GM19438 (cell line): ENCODE results near the gene PEX26.
"Not testable (repeated sequence)": the region's sequence is repeated elsewhere in the genome, so short reads cannot be mapped to it uniquely, and the experiment has no call there.

ENCODE experiments used
- ATAC-seq: cut with Tn5 transposase; IDR thresholded peaks from one replicate; pipeline ENCODE4 v1.9.1; 2021; ENCODE audit warnings: low read depth; ENCODE audit not compliant: unreplicated experiment

The PEX26 gene

DNA sequence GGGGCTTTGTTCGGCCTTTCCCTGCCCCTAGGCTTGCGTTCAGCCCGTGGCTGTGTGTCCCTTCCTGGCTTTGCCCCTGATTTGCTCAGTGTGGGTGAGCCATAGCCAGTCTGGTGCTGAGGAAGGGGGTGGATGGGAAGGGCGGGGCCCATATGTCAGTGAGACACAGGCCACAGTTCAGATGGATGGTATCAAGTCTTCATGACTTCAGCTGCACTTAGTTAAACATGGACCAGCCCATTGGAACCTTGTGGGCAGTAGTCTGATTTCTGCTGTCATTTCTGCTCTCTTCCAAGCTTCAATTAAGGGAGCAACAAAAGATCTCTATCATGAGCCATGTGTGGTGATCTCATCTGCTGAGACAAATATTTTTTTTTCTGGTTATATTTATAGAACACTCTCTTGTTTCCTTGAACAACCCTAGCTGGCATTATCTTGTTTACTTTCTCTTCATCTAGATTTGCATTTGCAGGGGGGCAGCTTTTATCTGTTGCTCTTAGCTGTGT is 21.6 kb upstream of the PEX26 start:
- ATAC-seq: no peak

DNA sequence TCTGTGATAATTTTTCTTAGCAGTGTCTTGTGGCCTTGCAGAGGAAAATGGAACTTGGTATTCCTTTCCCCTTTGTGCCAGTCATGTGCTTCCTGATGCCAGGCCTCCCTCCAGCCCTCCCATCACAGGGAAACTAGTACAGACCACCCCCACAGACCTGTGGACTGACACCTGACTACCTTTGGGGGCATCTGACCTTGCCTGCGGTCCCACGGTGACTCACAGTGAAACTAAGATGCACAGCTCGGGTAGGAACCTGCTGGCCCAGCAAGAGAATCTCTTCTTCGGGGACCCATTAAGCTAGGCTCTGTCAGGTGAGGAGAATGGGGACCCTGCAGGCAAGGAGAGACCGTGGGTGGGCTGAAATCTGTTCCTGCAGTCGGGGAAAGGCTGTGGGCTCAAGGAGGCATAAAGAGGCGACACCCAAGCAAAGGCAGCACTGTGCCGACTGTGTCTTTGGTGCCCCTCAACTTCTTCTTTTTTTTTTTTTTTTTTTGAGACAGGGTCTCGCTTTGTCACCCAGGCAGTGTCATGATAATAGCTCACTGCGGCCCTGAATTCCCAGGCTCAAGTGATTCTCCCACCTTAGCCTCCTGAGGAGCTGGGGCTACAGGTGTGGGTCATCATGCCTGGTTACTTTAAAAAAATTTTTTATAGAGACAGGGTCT is 20.8 kb upstream of the PEX26 start:
- ATAC-seq: peak; percentile 61

DNA sequence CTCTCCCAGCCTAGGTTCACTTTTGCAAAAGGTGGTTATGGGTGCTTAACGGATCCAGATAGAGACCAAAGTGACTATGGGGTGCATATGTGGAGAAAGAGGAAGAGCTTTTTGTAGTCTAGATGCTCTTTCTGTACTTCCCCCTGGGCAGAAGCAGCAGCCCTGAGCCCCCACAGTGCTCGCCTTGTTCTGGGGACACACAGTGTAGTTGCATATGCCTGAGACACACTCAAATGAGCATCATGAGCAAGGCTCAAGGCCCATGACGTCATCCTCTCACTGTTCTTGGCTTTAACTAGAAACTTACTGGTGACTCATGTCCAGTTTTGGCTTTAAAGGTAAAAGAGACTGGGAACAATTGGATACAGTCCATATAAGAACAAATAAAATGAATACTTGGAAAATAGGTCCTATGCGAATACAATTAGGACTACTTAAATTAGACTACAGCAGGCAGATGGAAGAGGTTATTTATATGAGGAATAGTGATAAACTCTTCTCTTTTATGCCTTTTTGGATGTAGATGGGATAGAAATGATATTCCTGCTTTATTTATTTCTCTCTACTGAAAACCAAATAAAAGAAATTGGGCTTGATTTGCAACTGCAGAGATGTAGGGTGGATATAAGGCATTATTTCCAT is 20.1 kb upstream of the PEX26 start:
- no peak for ATAC-seq

DNA sequence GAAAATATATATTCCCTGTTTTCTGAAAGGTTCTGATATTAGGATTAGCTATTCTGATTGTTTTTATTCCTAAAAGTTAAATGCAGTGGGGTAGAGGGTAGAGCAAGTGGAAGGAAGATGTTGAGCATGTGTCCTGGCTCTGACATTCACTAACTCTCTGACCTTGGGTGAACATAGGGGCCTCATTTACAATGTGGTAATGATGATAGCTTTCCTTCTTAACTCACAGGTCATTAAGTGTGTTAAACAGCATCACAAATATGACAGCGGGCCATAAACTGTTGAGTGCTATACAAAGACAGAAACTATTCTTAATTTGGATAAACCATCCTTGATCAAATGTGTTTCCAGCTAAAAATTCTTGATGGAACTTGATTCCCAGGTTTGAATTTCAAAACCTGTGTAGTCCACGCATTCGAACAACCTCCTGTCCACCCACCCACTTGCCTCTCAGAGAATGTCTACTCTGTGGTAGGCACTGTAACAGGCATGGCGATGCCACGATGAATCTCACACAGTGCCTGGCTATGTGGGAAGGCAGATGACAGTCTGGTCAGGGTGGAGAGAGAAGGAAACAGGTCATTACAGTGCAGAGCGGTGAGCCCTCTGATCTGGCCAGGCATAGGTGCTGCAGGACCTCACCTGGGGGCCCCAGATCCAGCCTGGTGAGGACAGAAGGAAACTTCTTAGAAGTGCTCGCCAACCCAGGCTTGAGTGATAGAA is 19.3 kb upstream of the PEX26 start:
- no peak for ATAC-seq

DNA sequence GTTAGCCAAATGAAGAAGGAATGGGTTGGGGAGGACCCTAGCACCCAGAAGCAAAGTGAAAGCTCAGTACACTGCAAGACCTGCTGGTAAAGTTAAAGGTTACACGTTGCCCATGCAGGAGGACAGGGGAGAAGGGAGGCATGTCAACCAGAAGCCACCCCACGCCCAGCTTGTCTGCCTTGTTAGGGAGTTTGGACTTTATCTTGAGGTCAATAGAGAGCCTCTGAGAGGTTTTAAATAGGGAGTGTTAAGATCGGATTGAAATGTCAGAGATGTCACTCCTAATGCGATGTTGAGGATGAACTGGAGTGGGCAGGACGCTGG is 18.7 kb upstream of the PEX26 start:
- ATAC-seq: no peak

DNA sequence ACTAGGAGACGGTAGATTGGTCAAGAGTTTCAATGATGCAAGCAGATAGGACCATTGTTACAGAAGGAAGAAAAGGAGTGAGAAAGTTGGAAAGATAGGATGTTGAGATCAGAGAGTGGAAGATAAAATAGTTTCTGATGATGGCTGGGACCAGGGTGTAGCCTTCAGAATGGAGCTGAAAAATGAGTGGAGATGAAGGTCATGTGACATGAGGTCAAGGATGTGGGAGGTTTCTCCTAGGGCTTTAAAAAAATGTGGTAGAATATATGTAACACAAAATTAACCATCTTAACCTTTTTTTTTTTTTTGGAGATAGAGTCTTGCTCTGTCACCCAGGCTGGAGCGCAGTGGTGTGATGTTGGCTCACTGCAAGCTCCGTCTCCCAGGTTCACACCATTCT is 18.3 kb upstream of the PEX26 start:
- no peak for ATAC-seq

DNA sequence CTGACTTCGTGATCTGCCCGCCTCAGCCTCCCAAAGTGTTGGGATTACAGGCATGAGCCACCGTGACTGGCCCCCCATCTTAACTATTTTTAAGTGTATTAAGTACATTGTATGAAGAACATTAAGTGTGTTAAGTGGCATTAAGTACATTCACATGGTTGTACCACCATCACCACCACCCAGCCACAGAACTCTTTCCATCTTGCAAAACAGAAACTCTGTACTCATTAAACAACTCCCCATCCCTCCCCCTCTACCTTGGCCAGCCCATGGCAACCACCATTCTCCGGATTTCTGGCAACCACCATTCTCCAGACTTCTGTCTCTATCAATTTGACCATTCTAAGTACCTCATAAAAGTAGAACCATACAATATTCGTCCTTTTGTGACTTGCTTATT is 17.8 kb upstream of the PEX26 start:
- no peak for ATAC-seq

DNA sequence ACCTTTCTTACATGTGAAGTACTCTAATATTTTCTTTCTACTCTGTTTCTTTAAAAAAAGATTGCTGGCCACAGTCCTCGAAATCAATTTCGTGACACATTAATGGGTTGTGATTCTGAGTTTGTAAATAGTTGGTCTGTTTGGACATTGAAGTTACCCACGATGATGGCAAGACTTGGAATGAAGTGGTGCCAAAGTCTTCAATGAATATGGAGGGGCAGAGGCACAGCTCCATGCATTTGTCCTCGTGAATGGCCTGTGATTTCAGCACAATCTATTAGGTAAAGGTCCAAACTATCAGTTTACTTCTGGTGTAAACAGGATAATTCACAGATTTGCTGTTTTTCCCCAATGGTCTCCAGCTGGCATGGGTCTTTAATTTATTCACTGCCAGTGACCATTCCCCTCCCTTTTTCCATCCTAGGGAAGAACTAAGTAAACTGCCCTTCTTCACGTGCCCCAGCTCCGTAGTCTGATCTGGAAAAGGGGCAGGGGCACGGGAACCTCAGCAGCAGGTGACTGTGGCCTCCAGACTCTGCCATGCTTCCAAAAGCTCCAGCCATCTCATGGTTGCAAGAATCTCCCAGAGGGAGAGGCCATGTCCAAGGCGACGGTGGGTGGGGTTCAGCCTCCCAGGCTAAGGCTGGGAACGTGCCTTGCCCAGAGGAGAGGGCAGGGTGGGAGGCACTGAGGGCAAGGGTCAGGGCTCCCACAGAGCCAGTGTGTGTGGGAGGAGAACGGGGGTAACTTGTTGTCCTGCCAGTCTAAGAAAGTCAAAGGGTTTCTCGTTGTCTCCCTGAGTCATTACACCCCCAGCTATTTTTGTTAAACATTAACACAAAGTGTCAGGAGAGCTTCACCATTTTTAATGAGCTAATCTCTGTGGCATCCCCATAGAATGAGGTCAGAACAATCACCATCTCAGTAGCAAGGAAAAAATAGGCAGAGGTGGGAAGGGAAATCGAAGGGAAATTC is 16.9 kb upstream of the PEX26 start:
- no peak for ATAC-seq

DNA sequence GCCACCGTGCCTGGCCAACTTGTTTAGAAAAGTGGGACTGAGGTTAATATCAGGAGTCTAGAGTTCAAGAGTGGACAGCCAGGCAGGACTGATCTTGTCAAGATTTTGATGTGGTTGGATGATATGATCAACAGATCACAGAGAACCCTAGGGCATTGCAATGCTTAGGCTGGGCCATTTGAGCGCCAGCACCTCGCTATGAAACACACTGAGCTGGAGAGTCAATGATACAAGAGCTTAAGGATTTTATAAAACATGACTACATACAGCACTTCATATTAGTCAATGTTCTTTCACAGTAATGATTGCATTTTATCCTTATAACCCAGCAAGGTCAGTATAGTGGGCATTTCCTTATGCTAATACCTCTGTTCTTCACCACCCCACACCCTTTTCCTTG is 15.4 kb upstream of the PEX26 start:
- ATAC-seq: no peak

DNA sequence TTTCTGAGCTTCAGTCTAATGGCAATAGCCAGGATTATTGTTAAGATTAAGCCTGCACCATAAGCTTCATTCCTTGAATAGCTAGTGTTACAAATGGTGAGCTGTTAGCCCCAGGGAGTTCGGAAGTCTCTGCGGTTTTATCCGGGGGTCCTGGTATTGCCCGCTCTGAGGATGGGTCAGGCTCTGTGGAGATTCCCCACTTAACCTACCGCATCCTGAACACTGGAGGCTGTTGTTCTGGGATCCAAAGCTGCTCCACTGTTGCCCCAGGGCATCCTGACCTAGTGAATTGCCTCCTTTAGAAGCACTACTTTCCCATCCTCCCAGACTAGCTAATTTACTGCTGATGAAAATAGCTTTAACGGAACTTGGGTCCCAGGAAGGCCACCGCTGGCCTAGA is 14.5 kb upstream of the PEX26 start:
- no peak for ATAC-seq

DNA sequence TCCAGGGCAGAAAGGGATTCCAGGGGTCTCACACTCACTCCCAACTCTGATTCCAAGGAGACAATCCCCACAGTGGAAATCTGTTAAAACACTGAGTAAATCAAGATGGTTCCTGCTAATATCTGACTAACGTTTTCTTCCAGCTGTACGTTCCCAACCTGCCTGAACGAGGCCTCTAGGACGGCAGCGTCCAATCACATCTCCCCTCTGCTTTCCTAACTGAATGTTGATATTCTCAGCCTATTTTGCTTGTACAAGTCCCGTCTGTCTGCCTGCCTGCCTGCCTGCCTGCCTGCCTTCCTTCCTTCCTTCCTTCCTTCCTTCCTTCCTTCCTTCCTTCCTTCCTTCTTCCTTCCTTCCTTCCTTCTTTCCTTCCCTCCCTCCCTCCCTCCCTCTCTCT is 14.1 kb upstream of the PEX26 start:
- ATAC-seq: not testable (repeated sequence)

DNA sequence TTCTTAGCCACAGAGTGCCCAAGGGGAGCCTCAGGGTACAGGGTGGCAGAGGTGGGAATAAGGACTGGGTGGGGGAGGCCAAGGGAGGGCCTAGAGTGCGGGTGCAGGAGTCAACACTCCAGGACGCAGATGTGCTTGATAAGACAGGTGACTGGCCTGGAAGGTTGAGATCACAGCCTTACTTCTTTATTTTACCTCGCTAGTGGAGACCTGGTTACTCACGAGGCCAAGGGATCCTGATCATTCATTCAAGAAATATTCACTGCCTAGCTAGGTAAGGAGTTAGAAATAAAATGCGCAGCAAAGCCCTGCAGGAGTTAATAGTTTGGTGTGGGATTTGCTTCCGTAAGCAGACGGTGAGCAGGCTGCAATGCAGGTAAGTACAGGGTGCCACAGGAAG is 13.2 kb upstream of the PEX26 start:
- no peak for ATAC-seq

DNA sequence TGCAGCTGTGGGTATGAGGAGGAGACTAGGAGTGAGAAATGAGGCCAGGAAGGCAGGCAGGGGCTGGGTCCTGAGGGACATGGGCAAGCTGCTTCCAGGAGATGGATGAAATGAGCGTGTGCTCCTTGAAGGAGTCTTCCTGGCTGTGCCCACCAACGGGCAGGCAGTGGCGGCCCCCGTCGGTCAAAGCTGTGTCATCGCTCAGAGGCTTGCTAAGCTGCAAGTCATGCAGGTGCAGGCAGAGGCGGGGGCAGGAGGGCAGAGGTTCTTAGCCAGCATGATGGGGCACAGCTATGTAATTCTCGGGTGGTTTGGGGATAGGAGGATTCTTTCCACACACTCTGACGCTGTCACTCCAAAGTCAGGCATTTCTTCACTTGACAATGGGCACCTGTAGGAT is 12.5 kb upstream of the PEX26 start:
- no peak for ATAC-seq

DNA sequence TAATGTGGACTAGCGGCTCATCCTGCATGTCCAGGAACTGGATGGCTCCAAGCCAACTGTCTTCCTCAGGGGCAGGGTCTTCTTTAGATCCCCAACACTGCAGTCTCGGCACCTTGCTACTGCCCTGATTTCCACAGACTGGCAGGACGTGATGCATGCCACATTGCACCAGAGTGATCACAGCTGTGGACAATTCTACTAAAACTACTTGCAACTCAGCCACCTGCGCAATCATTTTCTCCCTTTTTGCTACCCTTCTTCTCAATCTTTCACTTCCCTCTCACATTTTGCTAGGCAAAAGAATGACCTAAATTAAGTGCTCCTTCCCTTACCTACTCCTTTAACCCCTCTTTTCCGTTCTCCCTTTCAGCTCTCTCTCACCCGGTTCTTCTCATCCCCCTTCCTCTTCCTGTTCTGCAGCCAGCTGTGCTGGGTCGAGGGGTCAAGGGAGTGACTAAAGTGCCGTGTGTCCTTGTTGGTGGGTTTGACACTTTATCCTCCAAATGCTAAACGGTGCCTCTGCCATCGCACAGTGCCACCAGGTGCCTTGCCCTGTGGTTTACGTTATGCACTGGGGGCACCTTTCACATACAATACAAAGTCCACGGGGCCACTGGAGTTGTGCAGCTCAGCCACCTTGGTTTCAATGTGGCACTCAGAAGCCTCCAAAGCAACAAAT is 11.5 kb upstream of the PEX26 start:
- no peak for ATAC-seq

DNA sequence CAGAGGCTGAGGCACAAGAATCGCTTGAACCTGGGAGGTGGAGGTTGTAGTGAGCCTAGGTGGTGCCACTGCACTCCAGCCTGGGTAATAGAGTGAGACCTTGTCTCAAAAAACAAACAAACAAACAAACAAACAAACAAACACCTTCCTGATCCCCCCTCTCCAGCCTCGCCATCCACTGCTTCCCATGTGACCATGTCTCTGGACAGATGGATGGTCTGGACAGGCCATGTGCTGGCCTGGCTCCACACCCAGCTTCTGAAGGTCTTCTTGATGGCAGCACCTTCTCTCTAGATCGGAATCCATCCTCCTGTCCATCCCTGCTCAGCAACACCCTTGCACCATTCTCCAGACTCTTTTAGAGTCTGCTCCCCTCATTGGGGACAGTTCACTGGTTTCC is 10.7 kb upstream of the PEX26 start:
- no peak for ATAC-seq

DNA sequence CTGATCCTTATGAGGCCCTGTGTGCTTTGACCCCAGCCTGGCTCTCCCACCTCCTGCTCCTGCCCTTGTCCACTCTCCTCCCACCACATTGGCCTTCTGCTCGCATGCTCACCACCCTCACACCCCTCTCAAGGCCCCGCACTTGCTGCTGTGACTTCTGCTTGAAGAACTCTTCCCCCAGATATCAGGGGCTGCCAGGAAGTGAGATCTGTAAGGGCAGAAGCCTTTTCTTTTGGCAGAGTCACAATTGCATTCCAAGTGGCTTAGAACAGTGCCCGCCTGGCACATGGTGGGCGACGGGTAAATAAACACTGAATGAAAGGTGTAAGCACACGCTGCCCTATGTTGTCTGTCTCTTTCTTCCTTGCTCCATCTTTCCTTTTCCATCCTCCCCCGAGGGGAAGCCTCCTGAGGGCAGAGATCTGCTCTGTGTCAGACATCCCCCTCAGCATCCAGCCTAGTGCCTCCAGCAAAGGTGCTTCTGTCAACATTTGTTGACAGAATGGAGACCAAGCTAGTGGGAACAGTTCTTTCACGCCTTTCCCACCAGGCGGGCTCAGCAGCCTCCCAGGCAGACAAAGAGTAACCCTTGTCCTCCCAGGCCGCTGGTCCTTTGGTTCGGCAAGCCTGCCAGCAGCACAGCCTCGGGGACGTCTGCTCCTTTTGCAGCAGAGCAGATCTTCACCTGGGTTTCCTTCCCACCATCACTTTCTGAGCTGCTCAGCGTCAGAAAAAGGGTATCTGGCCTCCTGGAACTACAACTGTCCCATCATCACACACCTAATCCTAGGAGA is 10.0 kb upstream of the PEX26 start:
- ATAC-seq: no peak

DNA sequence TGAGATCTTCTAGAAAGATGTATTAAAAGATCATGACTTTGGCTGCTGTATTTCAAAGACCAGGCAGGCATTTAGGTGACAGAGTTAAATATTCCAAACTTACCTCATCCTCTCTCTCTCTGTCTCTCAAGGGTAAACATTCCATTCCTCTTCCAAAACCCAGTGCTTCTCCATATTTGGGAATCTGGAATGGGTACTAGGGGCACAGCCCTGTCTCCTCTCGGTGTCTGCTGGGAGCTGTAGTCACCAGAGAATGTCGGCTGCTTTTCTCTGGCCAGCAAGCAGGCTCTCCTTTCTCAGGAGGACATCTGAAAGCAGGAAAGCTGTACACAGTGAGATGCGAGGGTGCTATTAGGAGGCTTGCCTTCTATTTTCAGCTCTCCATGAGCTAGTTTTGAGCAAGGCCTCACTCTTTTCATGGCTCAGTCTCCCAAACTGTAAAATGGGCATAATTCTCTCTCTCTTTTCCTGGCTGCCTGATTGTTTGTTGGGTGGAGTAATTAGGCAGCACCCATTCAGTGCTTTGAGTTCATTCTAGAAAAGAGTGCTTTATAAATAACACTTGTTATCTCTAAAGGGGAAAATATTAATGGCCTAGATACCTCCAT is 9.3 kb upstream of the PEX26 start:
- no peak for ATAC-seq

DNA sequence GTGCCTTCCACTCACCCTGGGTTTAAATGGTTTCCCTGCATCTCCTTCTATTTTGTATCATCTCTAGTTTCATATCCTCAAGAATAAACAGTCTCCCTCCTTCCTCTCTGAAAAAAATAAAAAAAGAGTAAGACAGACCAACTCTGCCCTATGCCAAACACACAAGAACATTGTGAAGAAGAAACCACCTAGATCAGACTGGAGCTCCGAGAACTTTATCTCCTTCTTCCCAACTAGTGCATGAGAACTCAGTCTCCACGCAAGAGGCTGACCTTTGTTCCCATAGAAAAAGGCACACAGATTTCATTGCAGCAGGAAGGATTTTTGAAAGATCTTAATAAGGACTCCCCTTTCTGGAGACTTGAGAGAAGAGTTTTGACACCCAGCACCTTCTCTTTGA is 8.7 kb upstream of the PEX26 start:
- no peak for ATAC-seq

DNA sequence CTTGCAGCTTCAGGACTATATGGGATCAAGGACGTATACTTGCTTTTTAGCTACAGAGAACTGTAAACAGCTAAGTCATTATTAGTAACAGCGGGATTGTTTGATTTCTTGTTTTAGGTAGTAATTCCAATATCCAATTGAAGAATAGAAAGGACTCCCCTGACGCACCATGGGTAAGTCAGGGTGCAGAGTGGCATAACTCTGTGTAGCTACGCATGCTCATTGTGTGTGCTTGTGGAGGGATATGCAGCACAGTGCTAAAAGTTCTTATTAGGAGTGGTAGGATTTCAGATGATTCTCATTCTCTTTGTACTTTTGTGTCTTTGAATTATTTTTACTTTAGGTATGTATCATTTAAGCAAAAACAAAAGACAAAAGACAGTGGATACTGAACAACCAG is 7.7 kb upstream of the PEX26 start:
- ATAC-seq: no peak
